NCI-H1105 (cell line): Measurements from ENCODE around the gene CDR2L.

Experiments used
- DNase-seq: peaks from one replicate; lab custom pipeline; 2025; lab: John Stamatoyannopoulos, UW

Gene CDR2L

DNA sequence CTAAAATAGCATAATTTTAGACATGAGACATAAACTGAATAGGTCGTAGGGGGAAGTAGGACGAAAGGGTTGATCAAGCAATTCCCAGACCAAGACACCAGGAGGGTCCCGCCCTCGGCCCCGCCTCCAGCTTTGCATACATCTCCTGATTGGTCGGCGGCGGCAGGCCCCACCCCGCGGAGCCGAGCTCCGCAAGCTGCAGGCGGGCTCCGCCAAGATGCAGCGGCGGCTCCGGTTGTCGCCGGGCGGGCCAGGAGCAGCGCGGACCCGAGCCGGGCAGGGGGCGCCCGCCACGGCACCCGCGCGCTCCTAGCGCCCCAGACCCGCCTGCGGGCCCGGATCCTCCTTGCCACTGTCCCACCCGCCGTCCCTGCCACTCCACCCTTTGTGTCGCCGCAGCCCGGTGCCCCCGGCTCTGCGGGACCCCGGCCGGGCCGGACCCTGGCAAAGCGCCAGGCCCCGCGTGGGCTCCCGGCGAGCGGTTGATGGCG is at the start of gene CDR2L:
TSS of gene CDR2L (plus strand) at position 215 of the 491 bp plus-strand sequence. CDS start 412 bp downstream, outside the sequence.
- DNase-seq: peak; percentile 76

GRCh38 chr17:74938194-74938950 is 49.1 kb upstream of the CDR2L start:
- DNase-seq: no peak

- DNase-seq: no peak
Observed at GRCh38 chr17:74939534-74939933, 47.9 kb upstream of the CDR2L start.

DNA sequence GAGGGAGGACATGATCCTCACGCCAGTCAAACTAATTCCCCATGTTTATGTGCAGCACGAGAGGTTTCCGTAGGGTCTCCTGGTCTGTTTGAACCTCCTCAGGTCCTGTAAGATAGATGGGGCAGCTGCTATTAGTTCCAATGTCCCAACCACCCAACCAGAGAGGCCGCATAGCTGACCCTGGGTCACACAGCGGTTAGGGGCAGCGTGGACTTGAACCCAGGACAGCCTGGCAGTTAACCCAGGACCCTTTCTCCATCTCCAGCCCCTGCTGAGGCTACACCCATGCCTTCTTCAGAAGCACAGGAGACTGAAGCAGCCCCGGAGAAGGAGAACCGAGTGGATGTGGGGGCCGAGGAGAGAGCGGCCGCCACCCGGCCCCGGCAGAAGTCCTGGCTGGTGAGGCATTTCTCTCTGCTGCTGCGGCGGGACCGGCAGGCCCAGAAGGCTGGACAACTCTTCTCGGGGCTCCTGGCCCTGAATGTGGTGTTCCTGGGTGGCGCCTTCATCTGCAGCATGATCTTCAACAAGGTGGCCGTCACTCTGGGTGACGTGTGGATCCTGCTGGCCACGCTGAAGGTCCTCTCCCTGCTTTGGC is 46.2 kb upstream of the CDR2L start:
- no peak for DNase-seq

- no peak for DNase-seq
Observed at GRCh38 chr17:74943808-74944522, 43.5 kb upstream of the CDR2L start.

DNA sequence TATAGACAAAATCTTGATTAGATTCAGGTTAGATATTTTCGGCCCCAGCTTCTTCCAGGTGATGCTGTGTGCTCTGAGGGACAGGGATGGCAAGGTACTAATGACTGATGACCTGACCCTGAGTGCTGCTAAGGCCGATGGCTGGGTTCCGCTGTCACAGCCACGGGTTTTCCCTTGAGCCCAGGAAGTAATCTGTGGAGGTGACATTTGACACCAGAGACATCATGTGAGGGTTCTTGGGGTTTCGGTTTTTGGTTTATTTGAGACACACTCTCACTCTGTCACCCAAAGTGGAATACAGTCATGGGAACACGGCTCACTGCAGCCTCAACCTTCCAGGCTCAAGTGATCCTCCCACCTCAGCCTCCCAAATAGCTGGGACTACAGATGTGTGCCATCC is 41.9 kb upstream of the CDR2L start:
- DNase-seq: no peak

- no peak for DNase-seq
Observed at GRCh38 chr17:74946641-74947040, 40.8 kb upstream of the CDR2L start.

- DNase-seq: no peak
Observed at GRCh38 chr17:74947041-74947754, 40.2 kb upstream of the CDR2L start.

DNA sequence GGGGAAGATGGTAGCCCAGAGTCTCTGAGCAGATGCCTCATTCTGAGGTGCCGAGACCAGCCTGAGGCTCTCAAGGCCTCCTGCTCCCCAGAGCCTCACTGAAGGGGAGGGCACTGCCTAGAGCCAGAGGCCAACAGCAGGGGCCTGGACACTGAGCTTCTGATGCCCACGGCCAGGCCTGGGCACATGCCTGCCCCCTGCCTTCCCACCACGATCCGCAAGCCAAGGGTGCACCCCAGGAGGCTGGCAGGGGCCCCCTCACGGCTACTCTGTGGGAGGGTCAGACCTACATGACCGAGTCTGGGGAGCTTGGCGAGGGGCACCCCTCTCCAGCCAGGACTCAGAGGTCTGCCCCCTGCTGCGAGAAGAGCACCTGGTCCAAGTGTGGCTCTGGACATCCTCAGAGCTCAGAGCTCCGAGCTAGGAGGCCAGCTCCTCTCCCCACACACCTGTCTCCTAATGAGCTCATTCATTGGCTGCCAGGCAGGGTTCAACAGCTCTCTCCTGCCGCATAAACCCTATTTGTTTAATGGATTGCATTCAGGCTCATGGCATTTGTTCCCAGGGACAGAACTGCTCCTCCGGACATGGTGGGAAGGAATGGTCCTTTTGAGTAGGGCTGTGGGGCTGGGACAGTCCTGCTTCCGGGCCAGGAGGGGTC is 37.8 kb upstream of the CDR2L start:
- no peak for DNase-seq

DNA sequence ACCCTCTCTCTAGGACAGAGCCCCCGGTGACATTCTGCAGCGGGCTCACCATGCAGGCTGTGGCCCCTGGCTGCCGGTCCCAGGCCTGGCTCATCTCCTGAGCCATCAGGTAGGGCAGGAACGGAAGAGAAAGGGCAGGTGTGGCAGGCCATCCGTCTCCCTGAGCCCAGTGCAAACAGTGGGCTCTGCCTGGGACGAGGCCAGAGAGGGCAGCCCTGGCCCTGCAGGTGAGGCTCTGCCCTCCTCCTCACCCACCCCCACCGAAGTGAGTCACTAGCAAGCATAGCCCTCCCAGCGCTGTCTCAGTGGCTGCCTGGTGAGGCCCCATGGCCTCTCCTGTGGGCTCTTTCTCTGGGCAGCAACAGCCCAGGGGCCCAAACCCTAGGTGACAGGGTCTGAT is 37.2 kb upstream of the CDR2L start:
- no peak for DNase-seq

- DNase-seq: no peak
Observed at GRCh38 chr17:74951065-74951464, 36.4 kb upstream of the CDR2L start.

- no peak for DNase-seq
Observed at GRCh38 chr17:74951680-74952421, 35.6 kb upstream of the CDR2L start.

DNA sequence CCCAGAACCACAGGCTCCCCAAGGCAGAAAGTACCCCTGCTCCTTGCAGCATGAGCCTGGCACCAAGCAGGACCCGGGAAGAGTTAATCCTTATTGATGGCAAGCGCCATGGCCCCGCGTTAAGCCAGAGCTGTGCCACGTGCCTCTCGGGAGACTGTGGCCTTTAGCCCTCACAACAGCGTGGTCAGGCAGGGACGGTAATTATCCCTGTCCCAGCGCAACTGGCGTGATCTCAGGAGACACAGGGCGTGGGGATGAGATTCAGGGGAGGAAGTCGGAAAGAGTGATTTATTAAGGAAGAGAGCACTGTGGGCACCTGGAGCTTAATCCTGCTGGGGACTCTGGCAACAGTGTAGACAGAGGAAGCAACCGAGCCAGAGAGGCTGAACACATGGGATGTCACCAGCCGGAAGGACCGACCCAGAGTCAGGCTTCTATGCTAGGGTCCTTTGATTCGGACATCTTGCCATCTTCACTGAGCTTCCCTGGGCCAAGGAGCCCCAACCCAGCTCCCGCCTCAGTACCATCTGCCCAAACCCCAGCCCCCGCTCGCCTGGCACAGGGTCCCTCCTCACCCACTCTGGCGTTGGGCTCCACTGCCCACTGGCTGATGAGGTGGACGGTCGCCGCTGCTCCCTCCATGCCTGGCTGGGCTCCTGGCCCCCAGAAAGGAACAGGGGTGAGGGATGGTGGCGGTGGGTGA is 34.9 kb upstream of the CDR2L start:
- DNase-seq: no peak

GRCh38 chr17:74953134-74953687 is 34.2 kb upstream of the CDR2L start:
- DNase-seq: no peak

- DNase-seq: no peak
Observed at GRCh38 chr17:74954115-74954514, 33.3 kb upstream of the CDR2L start.

GRCh38 chr17:74954665-74955421 is 32.6 kb upstream of the CDR2L start:
- DNase-seq: no peak

DNA sequence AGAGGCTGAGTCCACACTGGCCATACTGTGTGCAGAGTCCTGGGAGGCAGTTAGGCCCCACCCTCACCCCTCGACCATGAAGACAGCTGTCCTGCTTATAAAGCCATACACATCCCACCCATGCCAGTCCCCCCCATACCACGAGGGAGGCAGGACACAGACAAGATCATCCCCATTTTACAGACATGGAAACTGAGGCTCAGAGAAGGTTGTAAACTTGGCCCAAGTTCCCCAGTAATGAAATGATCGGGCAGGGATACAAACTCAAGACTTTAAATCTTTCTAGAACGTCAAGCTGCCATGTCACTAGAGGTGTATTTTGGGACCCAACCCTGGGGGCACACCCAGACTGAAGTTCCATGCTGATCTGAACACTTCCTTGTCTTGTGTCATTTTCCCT is 31.3 kb upstream of the CDR2L start:
- DNase-seq: no peak

GRCh38 chr17:74957935-74958740 is 29.3 kb upstream of the CDR2L start:
- peak; percentile 22 for DNase-seq
